K562 (cell line): ENCODE measurements around the gene MYL9. TPM values are rescaled to one million over a fixed set of nuclear protein-coding genes. Genes with fewer than 3 reads are reported as not detected.

Experiments used
- ATAC-seq: fragments of 200-7000 bp; cut with Tn5 transposase; 3 replicates; pipeline ENCODE4 v1.9.1; 2020; ENCODE audit warnings: moderate library complexity
- BruUV-seq: library from RNA; stranded (reverse); fragments of 400-500 nt; replicated peaks from 2 replicates; lab custom pipeline; 2021; lab: Mats Ljungman, UMichigan
- CTCF ChIA-PET: fragments of 300-600 bp; formaldehyde crosslinking; extraction: SDS; loops from one replicate; lab custom pipeline; 2021; ENCODE audit warnings: low intra/inter-chr PET ratio; lab: Yijun Ruan, JAX
- POLR2A ChIA-PET: fragments of 300-600, 350-650 bp; sonication (Branson Sonifier 250); formaldehyde crosslinking; extraction: SDS; loops from one replicate; lab custom pipeline; 2021; ENCODE audit warnings: antibody characterized with exemption, inconsistent platforms; lab: Yijun Ruan, JAX
- DNase-seq, 4 experiments: peaks; one replicate each; pipeline versions ENCODE4 v3.0.0 to v3.0.0-alpha.2; 2011 to 2018; ENCODE audit warnings: low spot score in 3 of 4, mixed read lengths in 3 of 4; ENCODE audit errors: extremely low read depth in 1 of 4
- FAIRE-seq: peaks from 2 replicates; lab custom pipeline; 2011; peaks lifted over from hg19 to GRCh38; lab: Jason Lieb, UNC
- H2AFZ ChIP-seq: 2 replicates; pipeline ENCODE4 v1.6.0; 2011; ENCODE audit warnings: low read depth, low read length, control low read depth, inconsistent platforms
- H3K27ac ChIP-seq: fragments of 200-600 bp; 3 replicates; pipeline ENCODE4 v1.8.0; 2011; ENCODE audit warnings: low read depth, mild to moderate bottlenecking, control low read depth, inconsistent platforms, low read length, moderate library complexity, mixed read lengths; ENCODE audit errors: extremely low read depth
- H3K27me3 ChIP-seq, 2 experiments: fragments of 300-600 bp in 1 of 2; 2 replicates in 1 of 2; 3 replicates in 1 of 2; pipeline versions ENCODE4 v1.6.0 to v1.8.0; 2011; ENCODE audit warnings: inconsistent platforms in 2 of 2, low read length in 2 of 2, mild to moderate bottlenecking in 1 of 2, mixed read lengths in 1 of 2, moderate library complexity in 1 of 2; ENCODE audit not compliant: control insufficient read depth in 2 of 2, insufficient read depth in 2 of 2
- H3K36me3 ChIP-seq: fragments of 300-600 bp; 3 replicates; pipeline ENCODE4 v1.8.0; 2011; ENCODE audit warnings: mild to moderate bottlenecking, low read length, inconsistent platforms; ENCODE audit not compliant: control insufficient read depth, insufficient read depth
- H3K4me1 ChIP-seq, 2 experiments: fragments of 200-600 bp in 1 of 2; replicated peaks in 1 of 2; 2 replicates in 1 of 2; 3 replicates in 1 of 2; pipeline versions ENCODE4 v1.5.1 to v1.8.0; 2011; ENCODE audit warnings: inconsistent platforms in 2 of 2, low read length in 2 of 2, mild to moderate bottlenecking in 1 of 2, mixed read lengths in 1 of 2, moderate library complexity in 1 of 2; ENCODE audit not compliant: control insufficient read depth in 2 of 2, insufficient read depth in 2 of 2
- H3K4me2 ChIP-seq: 2 replicates; pipeline ENCODE4 v1.6.1; 2011; ENCODE audit warnings: low read length, control low read depth, inconsistent platforms, mixed read lengths; ENCODE audit not compliant: insufficient read depth
- H3K4me3 ChIP-seq: fragments of 200-600 bp; sonication (generic), shearing (Covaris generic); 2 replicates; pipeline ENCODE4 v1.5.1; 2016; ENCODE audit warnings: control low read depth, inconsistent platforms
- H3K79me2 ChIP-seq: fragments of 200-600 bp; 3 replicates; pipeline ENCODE4 v1.8.0; 2011; ENCODE audit warnings: low read length, inconsistent platforms; ENCODE audit not compliant: control insufficient read depth, insufficient read depth
- H3K9ac ChIP-seq, 2 experiments: 2 replicates each; pipeline versions ENCODE4 v1.6.0 to v1.6.1; 2011; ENCODE audit warnings: low read depth in 2 of 2, low read length in 2 of 2, control low read depth in 1 of 2, inconsistent platforms in 1 of 2, mild to moderate bottlenecking in 1 of 2, mixed read lengths in 1 of 2; ENCODE audit not compliant: insufficient read depth in 1 of 2
- H3K9me1 ChIP-seq: one replicate; pipeline ENCODE4 v1.6.0; 2011; ENCODE audit warnings: inconsistent platforms, mild to moderate bottlenecking, low read length, moderate library complexity; ENCODE audit not compliant: control insufficient read depth, insufficient read depth
- H3K9me3 ChIP-seq: replicated peaks from 2 replicates; pipeline ENCODE4 v1.5.1; 2011; ENCODE audit warnings: low read depth, low read length, inconsistent platforms; ENCODE audit not compliant: control insufficient read depth, insufficient read depth
- H4K20me1 ChIP-seq: replicated peaks from 2 replicates; pipeline ENCODE4 v1.6.1; 2011; ENCODE audit warnings: low read length, inconsistent platforms, mixed read lengths; ENCODE audit not compliant: control insufficient read depth, insufficient read depth
- ETV6 ChIP-seq, 3 experiments: fragments of 150-350 bp in 1 of 3; sonication (generic) in 1 of 3; formaldehyde crosslinking in 1 of 3; IDR thresholded peaks; 2 replicates each; pipeline versions ENCODE4 v1.6.1 to v1.8.0; 2014 to 2022; ENCODE audit warnings: borderline replicate concordance in 2 of 3, low read depth in 2 of 3, antibody characterized with exemption in 1 of 3, low read length in 1 of 3, mild to moderate bottlenecking in 1 of 3, missing genetic modification reagents in 1 of 3
- PPARD ChIP-seq: fragments of 250-450 bp; sonication (Bioruptor Pico); IDR thresholded peaks from 2 replicates; pipeline ENCODE4 v1.8.0; 2022; ENCODE audit warnings: inconsistent platforms, mild to moderate bottlenecking, moderate library complexity
- RAD21 ChIP-seq, 2 experiments: fragments of 250-450 bp in 1 of 2; fragments of 450-650 bp in 1 of 2; sonication (Bioruptor Pico) in 1 of 2; formaldehyde crosslinking in 1 of 2; IDR thresholded peaks in 1 of 2; conservative IDR thresholded peaks in 1 of 2; 2 replicates each; pipeline versions ENCODE4 v1.4.0 to v1.8.0; 2020 to 2022; ENCODE audit warnings: mild to moderate bottlenecking in 2 of 2, moderate library complexity in 1 of 2
- SPI1 ChIP-seq: IDR thresholded peaks from 2 replicates; pipeline ENCODE4 v1.6.1; 2011; ENCODE audit warnings: low read depth, low read length, control low read depth, borderline replicate concordance
- WGBS: fragments of 100-300 bp; shearing (Covaris generic); methylation state at CpG from one replicate; pipeline ENCODE4 v1.1.6; 2016; ENCODE audit warnings: low coverage, mixed read lengths; ENCODE audit not compliant: insufficient coverage; ENCODE audit errors: missing lambda C conversion rate; 5-methylcytosine and 5-hydroxymethylcytosine counted together
- in situ Hi-C: fragments of 300-500 bp; cut with MboI; formaldehyde crosslinking; loops from 4 replicates; pipeline ENCODE4 v1.15.0; 2018; ENCODE audit warnings: inconsistent platforms, mixed read lengths
- intact Hi-C: fragments of 100-400 bp; cut with micrococcal nuclease; formaldehyde crosslinking; loops from 2 replicates; pipeline ENCODE4 v1.14.2; 2022
- polyA plus RNA-seq, 8 experiments: library from polyadenylated mRNA; depleted of rRNA in 4 of 8; stranded (reverse) in 5 of 8; unstranded in 3 of 8; fragments of >200 nt; fragmentation: Nextera tagmentation in 2 of 8; fragmentation: Illumina TruSeq in 1 of 8; extraction: Ambion mirVana in 2 of 8; extraction: Trizol in 1 of 8; gene quantifications; 2 replicates each; pipeline versions ENCODE4 v1.2.1 to v1.2.3, GENCODE V29; 2011 to 2014; ENCODE audit warnings: inconsistent platforms in 1 of 8, missing spikeins in 1 of 8
- total RNA-seq, 7 experiments: library from RNA; depleted of rRNA in 6 of 7; stranded (reverse); fragments of >200 nt in 6 of 7; fragmentation: Illumina TruSeq in 2 of 7; extraction: Trizol in 2 of 7; gene quantifications; 2 replicates each; pipeline versions ENCODE4 v1.2.1 to v1.2.3, GENCODE V29; 2011 to 2021; ENCODE audit warnings: low replicate concordance in 1 of 7
- TF ChIP-seq, protein P1 (sequence below), 3 experiments: IDR thresholded peaks in 2 of 3; conservative IDR thresholded peaks in 1 of 3; 2 replicates each; pipeline ENCODE4 v1.5.1; 2011 to 2012; ENCODE audit warnings: low read length in 3 of 3, mild to moderate bottlenecking in 3 of 3, control low read depth in 2 of 3, improper control_type of control experiment in 1 of 3, inconsistent platforms in 1 of 3, low read depth in 1 of 3, mixed read lengths in 1 of 3, moderate library complexity in 1 of 3; ENCODE audit not compliant: insufficient read depth in 2 of 3

MYL9 gene
- total and polyA plus RNA-seq, 9 of the 15 experiments (the other 6 are each of a cell fraction or from before 2014, with no cell fraction given), result 0.11 to 3.2 (median 0.81) TPM; not detected in 1

GRCh38 chr20:36548006-36548315, 6.6 kb downstream of the MYL9 start (continued):
- TF ChIP-seq, protein P1, sequence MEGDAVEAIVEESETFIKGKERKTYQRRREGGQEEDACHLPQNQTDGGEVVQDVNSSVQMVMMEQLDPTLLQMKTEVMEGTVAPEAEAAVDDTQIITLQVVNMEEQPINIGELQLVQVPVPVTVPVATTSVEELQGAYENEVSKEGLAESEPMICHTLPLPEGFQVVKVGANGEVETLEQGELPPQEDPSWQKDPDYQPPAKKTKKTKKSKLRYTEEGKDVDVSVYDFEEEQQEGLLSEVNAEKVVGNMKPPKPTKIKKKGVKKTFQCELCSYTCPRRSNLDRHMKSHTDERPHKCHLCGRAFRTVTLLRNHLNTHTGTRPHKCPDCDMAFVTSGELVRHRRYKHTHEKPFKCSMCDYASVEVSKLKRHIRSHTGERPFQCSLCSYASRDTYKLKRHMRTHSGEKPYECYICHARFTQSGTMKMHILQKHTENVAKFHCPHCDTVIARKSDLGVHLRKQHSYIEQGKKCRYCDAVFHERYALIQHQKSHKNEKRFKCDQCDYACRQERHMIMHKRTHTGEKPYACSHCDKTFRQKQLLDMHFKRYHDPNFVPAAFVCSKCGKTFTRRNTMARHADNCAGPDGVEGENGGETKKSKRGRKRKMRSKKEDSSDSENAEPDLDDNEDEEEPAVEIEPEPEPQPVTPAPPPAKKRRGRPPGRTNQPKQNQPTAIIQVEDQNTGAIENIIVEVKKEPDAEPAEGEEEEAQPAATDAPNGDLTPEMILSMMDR (IDR thresholded peaks at IDR 0.05 in 2 of 3, conservative IDR thresholded peaks at IDR 0.05 in 1 of 3; ENCODE audit: insufficient read depth in 2 of 3, low read depth in 1 of 3, low read length in 3 of 3), result peak; percentile 41 to 66 (median 44)
- TF ChIP-seq RAD21 (CRISPR knock-in tag; conservative IDR thresholded peaks at IDR 0.05 in 1 of 2, IDR thresholded peaks at IDR 0.05 in 1 of 2), result peak in 1 of 2 experiments; percentile 33; a peak in 2 of 4 replicates

GRCh38 chr20:36548704-36549627, 7.6 kb downstream of the MYL9 start:
- Histone ChIP-seq H3K36me3 (no peaks in the 10 kb centered on the region), H2AFZ (no peak overlapping the region), H3K27me3 (no peaks in the 10 kb centered on the region), H4K20me1 (no peaks in the 10 kb centered on the region), H3K4me1 (peaks cover 0 to 31% of the 10 kb centered on the region in 2 experiments; a peak in 3 of 5 replicates), H3K27ac (no peak overlapping the region), H3K9ac (peak overlapping the region in 1 of 2 experiments; percentile 33; a peak in 1 of 4 replicates), H3K4me3 (no peak overlapping the region), H3K79me2 (no peaks in the 10 kb centered on the region), H3K9me1 (no peaks in the 10 kb centered on the region), H3K9me3 (no peaks in the 10 kb centered on the region), H3K4me2 (no peak overlapping the region)
- BruUV-seq, result no TSS peak
- FAIRE-seq (no peak), ATAC-seq (no peak), DNase-seq (no peak)
- WGBS, result 36% methylated on average over 17 of the region's 23 CpGs
- ChIA-PET POLR2A (no interaction called here), CTCF (no interaction called here)
- in situ Hi-C loops, result loop anchor here (10.0 kb wide), 1 partner anchor 1474 kb away; no protein-coding TSS in a partner anchor
- intact Hi-C loops, result loop anchor here (10.0 kb wide), 1 partner anchor 114 kb away; no protein-coding TSS in a partner anchor
- TF ChIP-seq PPARD (CRISPR knock-in tag) (no peak), SPI1 (peak; percentile 87), ETV6 (IDR thresholded peaks at IDR 0.05; ENCODE audit: borderline replicate concordance in 1 of 2, low read depth in 2 of 2, low read length in 1 of 2) (no peak), ETV6 (CRISPR knock-in tag; IDR thresholded peaks at IDR 0.05; ENCODE audit: borderline replicate concordance) (0 out of 2 replicates have a peak, but pooled peaks have one; percentile 25)
